Camera-type eye (tissue), 1 donor: ENCODE results near the gene AGAP6. TPM values are rescaled to one million over a fixed set of nuclear protein-coding genes. Genes with fewer than 3 reads are reported as not detected.

Experiments
- total RNA-seq: library from RNA; depleted of rRNA; stranded (reverse); fragments of >200 nt; gene quantifications from one replicate; pipeline ENCODE4 v1.2.3, GENCODE V29; 2014

The AGAP6 gene
- total RNA-seq = 8.5 TPM

GRCh38 chr10:49988376-49988775, at the start of gene AGAP6:
Gene AGAP6, plus strand, starts transcription at chr10:49988406. Its CDS starts 310 bp downstream, at chr10:49988716.

GRCh38 chr10:49941447-49942338, 46.5 kb upstream of the AGAP6 start, which contains the start of the genes PARG and TIMM23B:
Gene PARG, minus strand, starts transcription at chr10:49942027. Its CDS starts 302 bp downstream, at chr10:49941725.
Gene TIMM23B, plus strand, starts transcription at chr10:49942053. Its CDS starts 142 bp downstream, at chr10:49942195.

Other genes with a start within 250 kb of the AGAP6 start
- gene OGDHL, start 226.1 kb upstream of the AGAP6 start, total RNA-seq = 15.8 TPM
- 91.0 TPM for gene PARG, start 46.4 kb upstream of the AGAP6 start, total RNA-seq
- 27.1 TPM for gene TIMM23B, start 46.4 kb upstream of the AGAP6 start, total RNA-seq
- gene WASHC2A, start 79.5 kb downstream of the AGAP6 start, total RNA-seq = 41.3 TPM